Testis (tissue), 2 donors: ENCODE measurements around the gene RFC3.

Experiments used
- POLR2A ChIP-seq: fragments of 450-650 bp; IDR thresholded peaks from one replicate; pipeline ENCODE4 v1.6.1; 2017; ENCODE audit warnings: antibody characterized with exemption, mild to moderate bottlenecking, moderate library complexity
- TF ChIP-seq, protein P1 (sequence below), 3 experiments: fragments of 450-650 bp in 2 of 3; fragments of 200-600 bp in 1 of 3; sonication (generic) in 1 of 3; IDR thresholded peaks; one replicate each; pipeline ENCODE4 v1.5.1; 2016 to 2019; ENCODE audit warnings: antibody characterized with exemption in 3 of 3, mild to moderate bottlenecking in 2 of 3, moderate library complexity in 1 of 3

DNA sequence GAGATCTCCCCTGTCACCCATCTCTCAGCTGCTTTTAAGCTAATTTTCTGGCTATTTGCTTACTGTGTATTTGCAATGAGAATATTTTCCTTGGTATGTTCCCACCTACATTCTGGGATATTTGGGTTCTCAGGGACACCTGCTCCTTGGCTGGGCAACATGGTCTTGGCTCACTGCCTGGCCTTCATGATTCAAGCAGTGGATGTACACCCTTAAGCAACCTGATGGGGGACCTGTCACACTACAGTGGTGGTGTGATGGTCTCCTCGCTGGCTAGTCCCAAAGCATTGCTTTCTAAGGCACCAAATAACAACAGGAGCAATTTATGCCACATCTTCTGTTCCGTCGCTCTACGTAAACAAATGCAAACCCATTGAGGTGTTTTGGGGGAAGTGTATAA is 35.3 kb upstream of the RFC3 start:
- TF ChIP-seq, protein P1, sequence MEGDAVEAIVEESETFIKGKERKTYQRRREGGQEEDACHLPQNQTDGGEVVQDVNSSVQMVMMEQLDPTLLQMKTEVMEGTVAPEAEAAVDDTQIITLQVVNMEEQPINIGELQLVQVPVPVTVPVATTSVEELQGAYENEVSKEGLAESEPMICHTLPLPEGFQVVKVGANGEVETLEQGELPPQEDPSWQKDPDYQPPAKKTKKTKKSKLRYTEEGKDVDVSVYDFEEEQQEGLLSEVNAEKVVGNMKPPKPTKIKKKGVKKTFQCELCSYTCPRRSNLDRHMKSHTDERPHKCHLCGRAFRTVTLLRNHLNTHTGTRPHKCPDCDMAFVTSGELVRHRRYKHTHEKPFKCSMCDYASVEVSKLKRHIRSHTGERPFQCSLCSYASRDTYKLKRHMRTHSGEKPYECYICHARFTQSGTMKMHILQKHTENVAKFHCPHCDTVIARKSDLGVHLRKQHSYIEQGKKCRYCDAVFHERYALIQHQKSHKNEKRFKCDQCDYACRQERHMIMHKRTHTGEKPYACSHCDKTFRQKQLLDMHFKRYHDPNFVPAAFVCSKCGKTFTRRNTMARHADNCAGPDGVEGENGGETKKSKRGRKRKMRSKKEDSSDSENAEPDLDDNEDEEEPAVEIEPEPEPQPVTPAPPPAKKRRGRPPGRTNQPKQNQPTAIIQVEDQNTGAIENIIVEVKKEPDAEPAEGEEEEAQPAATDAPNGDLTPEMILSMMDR (IDR thresholded peaks at IDR 0.05), result no peak
- TF ChIP-seq POLR2A, result no peak
